ENCODE results near the gene ENDOU.

Gene ENDOU

GRCh38 chr12:47757364-47757839, 32.1 kb upstream of the ENDOU start:
- no peak for DNase-seq

GRCh38 chr12:47755655-47756562, 30.6 kb upstream of the ENDOU start:
- no peak for DNase-seq

- DNase-seq = peak; percentile 84
Measured at GRCh38 chr12:47754881-47755280, 29.6 kb upstream of the ENDOU start.

- no peak for DNase-seq
Measured at GRCh38 chr12:47754126-47754525, 28.8 kb upstream of the ENDOU start.

GRCh38 chr12:47753021-47754001, 28.0 kb upstream of the ENDOU start:
- peak; percentile 46 for DNase-seq

- no peak for DNase-seq
Measured at GRCh38 chr12:47752552-47752951, 27.3 kb upstream of the ENDOU start.

- DNase-seq = no peak
Measured at GRCh38 chr12:47752121-47752520, 26.8 kb upstream of the ENDOU start.

- DNase-seq = no peak
Measured at GRCh38 chr12:47751561-47751960, 26.3 kb upstream of the ENDOU start.

GRCh38 chr12:47750916-47751470, 25.7 kb upstream of the ENDOU start:
- no peak for DNase-seq

- DNase-seq = no peak
Measured at GRCh38 chr12:47750229-47750798, 25.0 kb upstream of the ENDOU start.

GRCh38 chr12:47748899-47749298, 23.6 kb upstream of the ENDOU start:
- DNase-seq = no peak

GRCh38 chr12:47748507-47748828, 23.2 kb upstream of the ENDOU start:
- DNase-seq = no peak

- no peak for DNase-seq
Measured at GRCh38 chr12:47747596-47748506, 22.6 kb upstream of the ENDOU start.

GRCh38 chr12:47747126-47747525, 21.8 kb upstream of the ENDOU start:
- DNase-seq = no peak

- no peak for DNase-seq
Measured at GRCh38 chr12:47746523-47746922, 21.2 kb upstream of the ENDOU start.

- DNase-seq = no peak
Measured at GRCh38 chr12:47746073-47746472, 20.8 kb upstream of the ENDOU start.

- DNase-seq = no peak
Measured at GRCh38 chr12:47745485-47746041, 20.3 kb upstream of the ENDOU start.

GRCh38 chr12:47744778-47745436, 19.6 kb upstream of the ENDOU start:
- DNase-seq = no peak

- peak; percentile 66 for DNase-seq
Measured at GRCh38 chr12:47744005-47744651, 18.8 kb upstream of the ENDOU start.

GRCh38 chr12:47743311-47743860, 18.1 kb upstream of the ENDOU start:
- no peak for DNase-seq
